HG02610 (cell line): ENCODE results near the gene ST3GAL2.
"Not testable (repeated sequence)": the region's sequence is repeated elsewhere in the genome, so short reads cannot be mapped to it uniquely, and the experiment has no call there.

ENCODE experiments used
- ATAC-seq: cut with Tn5 transposase; IDR thresholded peaks from one replicate; pipeline ENCODE4 v1.9.1; 2021; ENCODE audit warnings: mild to moderate bottlenecking, moderate library complexity; ENCODE audit not compliant: unreplicated experiment

The ST3GAL2 gene

DNA sequence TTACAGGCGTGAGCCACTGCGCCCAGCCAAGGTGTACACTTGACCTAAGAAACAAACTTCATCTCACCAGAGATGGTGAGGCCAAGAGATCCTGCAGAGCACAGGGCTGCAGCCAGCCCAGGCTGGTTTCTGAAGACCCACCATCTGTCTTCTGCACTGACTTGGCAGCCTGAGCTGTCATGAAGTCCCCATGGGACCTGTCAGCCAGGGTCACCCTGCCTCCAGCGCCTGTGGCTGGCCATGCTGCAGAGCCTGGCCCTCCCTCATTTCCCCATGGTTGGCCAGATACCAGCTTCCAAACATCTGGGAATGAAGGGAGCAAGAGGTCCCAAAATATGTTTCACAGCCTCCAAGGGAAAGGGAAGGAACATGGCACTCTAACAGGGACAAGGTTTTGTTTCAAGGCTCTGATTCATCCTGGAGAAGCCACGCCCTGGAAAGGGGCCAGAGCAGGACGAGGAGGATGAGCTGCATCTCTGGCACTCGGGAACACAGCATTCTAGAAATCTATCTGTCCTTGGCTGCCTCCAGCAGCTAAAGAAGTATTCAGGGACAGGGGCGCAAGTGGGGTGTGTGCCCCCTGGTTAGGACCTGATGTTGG is 46.9 kb downstream of the ST3GAL2 start:
- no peak for ATAC-seq

DNA sequence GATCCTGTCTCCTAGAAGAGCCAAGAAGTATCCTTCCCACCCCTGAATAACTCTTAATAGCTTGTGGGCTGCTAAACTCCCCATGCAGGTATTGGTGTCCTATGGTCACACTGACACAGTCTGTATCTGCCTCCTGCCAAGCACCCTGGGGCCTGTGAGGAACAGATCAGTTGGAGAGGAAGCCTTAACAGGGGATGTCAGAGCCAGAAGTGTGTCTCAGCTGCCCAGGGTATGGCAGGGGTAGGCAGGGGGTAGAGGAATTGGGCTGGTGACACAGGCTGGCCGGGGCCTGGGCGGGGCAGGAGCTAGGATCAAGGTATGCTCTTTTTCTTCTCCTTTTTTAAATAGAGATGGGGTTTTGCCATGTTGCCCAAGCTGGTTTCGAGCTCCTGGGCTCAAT is 47.5 kb downstream of the ST3GAL2 start:
- ATAC-seq, result no peak

DNA sequence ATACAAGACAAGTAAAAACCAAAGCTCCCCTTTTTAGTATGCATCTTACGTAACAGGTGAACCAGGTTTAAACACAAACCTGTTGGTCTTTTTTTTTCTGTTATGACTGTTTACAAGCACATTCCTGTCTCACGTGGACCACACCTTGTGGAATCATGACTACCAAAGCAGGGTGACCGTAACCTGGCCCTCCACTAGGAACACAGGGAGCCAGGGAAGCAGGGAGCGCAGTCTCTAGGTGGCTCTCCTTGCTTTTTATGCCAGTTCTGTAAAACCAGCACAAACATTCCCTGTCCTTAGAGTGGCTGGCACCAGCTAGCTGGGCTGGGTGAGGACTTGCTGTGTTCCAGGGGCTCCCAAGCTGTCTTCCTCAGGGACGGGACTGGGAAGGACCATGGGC is 48.1 kb downstream of the ST3GAL2 start:
- no peak for ATAC-seq

DNA sequence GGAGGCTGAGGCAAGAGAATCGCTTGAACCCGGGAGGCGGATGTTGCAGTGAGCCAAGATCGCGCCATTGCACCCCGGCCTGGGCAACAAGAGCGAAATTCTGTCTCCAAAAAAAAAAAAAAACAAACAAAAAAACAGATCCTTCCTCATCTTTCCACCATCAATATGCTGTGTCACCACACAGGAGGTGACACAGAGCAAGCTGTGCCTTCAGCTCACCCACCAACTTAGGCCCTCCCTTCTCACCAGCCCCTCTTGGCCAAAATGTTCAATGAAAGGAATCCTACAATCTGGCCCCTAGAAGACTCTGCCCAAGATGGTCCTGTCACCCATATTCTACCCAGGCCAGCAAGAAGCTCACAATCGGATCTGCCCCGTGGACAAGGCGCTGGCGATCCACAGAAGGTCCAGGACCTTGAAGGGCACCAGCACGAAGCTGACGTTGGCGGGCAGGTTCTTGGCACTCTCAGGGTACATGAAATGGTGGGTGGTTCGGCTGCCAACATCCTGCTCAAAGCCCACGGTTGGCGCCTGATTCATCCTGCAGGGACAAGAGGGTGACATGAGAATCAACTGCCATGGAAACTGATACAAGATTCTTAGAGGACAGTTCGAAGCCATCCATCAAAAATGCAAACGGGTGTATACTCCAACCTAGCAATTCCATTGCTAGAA is 50.8 kb downstream of the ST3GAL2 start:
- no peak for ATAC-seq

DNA sequence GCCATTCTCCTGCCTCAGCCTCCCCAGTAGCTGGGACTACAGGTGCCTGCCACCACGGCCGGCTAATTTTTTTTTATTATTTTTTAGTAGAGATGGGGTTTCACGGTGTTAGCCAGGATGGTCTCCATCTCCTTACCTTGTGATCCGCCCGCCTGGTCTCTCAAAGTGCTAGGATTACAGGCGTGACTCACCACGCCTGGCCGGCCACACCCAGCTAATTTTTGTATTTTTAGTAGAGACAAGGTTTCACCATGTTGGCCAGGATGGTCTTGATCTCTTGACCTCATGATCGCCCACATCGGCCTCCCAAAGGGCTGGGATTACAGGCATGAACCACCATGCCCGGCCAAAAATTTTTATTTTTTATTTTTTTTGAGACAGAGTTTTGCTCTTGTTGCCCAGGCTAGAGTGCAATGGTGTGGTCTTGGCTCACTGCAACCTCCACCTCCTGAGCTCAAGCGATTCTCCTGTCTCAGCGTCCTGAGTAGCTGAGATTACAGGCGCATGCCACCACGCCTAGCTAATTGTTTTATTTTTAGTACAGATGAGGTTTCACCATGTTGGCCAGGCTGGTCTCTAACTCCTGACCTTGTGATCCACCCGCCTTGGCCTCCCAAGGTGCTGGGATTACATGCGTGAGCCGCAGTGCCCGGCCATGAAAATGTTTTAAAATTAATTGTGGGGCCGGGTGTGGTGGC is 52.5 kb downstream of the ST3GAL2 start:
- ATAC-seq, result not testable (repeated sequence)

DNA sequence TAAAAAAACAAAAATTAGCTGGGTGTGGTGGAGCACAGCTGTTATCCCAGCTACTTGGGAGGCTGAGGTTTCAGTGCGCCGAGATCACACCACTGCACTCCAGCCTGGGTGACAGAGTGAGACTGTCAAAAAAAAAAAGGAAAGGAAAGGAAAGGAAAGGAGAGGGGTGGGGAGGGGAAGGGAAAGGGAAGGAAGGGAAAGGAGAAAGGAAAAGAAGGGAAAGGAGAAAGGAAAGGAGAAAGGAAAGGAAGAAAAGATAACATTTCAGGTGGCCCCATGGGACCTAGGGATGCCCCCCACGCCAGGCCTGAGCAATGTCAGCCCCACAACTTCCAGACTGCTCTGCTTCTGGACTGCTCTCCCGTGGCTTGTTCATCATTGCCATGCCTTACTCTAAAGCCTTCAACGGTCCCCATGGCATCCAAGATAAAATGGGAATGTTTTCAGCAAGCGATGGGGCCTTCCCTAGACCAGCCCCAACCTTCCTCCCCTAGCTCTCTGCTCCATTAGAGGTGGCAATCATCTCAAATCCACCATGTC is 55.4 kb downstream of the ST3GAL2 start:
- ATAC-seq, result no peak

DNA sequence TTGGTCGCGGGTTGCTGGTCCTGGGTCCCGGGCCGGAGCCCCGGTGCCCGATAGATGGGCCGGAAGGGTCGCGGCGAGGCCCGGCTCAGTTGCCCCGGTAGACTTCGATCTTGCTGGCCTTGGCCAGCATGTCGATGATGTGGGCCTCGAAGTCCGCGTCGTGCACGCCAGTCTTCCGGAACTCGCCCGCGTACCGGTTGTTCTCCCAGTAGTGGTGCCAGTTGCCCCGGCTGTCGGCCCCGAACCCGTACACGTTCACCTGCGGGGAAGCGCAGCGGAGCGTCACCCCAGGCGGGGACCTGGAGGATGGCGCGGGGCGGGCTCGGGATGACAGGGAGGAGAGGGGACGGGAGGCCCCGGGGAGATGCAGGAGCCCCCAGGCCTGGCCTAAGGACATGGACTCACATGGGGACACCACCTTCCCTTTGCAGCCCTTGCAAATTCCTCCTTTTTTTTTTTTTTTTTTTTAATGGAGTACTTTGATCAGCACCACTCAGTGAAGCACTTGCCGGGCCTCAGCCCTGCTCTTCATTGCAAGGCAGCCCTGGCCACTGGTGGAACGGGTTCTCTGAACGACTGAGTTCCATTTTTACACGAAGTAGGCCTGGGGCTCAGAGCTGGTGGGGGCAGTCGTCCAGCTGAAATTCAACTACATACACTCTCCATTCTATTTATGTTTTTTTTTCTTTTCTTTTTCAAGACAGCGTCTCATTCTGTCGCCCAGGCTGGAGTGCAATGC is 57.1 kb downstream of the ST3GAL2 start:
- ATAC-seq, result no peak

DNA sequence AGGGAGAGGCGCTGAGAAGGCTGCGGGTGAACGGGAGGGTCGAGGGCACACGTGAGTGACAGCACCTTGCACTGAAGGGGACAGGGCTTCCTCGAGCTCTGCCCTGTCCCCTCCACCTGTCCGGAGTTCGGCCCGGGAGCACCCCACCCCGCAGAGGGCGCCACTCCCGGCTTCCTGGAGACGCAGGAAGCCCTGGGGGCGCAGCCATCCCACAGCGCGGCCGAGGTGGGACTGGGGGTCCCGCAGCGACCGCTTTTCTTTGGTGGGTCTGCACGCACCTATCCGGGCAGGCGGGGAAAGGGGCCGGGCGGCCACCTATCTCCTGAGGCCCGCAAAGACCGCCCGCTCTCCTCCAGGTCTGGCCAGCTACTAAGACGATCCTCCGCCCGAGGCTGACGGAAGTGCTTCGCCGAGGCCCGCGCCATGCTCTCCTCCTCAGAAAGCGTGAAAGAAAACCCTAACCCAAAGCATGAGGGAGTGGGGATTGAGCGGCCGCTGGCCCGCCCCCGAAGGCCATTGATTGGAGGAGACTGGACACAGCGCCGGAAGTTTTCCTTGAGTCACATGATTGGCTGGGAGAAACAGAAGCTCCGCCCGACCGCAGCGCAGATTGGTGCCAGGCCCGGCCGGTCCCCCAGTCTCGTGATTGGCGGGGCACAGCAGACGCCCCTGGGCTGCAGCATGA is 57.8 kb downstream of the ST3GAL2 start:
- ATAC-seq, result peak; percentile 90

DNA sequence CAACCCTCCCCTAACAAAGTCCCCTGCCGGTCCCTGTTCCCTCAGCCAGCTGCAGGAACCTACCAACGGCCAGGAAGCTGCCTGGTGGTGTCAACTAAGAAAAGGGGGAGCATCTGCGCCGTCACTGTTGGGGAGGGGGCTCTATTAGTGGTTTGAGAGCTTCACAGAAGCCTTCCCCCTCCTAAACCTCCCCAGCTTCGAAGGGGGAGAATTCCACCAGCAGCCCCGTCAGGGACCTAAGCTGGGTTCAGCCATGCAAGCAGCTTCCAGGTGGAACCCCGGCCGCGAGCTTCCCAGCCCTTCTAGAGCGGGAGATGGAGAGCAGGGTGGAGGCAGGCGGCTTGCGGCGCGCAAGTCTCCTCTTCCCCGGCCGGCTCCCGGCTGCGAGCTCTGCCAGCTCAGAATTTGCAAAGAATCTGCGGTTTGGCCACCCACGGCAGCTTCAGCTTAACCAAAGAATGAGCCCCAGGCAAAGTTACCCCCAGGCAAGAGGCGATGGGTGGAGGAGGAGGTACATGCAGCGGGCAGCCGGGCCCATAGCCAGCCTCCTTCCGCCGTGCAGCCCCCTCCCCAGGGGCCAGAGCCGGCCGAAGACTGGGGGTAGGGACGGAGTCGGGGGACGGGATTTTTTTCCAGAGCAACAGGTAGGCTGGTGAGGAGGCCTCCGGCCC is 58.5 kb downstream of the ST3GAL2 start:
- ATAC-seq, result peak; percentile 11

DNA sequence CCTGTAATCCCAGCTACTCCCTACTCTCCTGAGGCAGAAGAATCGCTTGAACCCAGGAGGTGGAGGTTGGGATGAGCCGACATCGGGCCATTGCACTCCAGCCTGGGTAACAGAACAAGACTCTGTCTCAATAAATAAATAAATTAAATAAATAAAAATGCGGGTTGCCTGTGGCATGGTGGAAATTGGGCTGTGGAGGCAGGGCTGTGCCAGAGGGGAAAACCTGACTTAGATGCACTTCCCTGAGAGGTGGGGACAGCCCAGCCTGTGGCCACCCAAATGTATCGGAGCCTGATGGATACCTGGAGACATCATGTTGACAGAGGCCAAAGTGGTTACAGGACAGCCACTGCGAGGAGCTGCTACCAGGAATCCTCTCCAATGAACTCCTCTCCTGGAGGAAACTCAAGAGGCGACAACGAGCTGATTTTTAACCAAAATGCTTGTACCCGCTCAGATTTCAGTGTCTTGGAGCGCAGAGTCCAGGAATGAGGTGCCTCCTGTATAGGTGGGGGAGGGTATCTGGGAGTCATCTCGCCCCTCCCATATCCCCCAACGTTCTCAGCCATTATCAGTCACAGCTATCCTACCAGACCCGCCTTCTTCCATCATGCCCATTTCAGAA is 59.9 kb downstream of the ST3GAL2 start:
- no peak for ATAC-seq

DNA sequence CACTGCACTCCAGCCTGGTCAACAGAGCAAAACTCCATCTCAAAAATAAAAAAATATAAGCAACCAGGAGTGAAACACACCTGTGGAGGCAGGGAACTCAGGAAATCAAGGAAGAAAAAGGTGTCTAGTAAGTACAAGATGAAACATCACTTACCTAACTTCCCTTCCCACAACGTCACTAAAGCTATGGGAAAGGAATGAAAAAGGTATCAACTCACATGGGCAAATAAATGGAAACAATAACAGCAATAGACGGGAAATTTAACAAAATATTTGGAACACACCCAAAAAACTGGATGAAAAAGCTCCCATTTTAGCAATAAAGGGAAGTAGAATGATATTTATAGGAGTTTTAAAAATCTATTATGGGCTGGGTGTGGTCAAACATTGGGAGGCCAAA is 61.1 kb downstream of the ST3GAL2 start:
- no peak for ATAC-seq

DNA sequence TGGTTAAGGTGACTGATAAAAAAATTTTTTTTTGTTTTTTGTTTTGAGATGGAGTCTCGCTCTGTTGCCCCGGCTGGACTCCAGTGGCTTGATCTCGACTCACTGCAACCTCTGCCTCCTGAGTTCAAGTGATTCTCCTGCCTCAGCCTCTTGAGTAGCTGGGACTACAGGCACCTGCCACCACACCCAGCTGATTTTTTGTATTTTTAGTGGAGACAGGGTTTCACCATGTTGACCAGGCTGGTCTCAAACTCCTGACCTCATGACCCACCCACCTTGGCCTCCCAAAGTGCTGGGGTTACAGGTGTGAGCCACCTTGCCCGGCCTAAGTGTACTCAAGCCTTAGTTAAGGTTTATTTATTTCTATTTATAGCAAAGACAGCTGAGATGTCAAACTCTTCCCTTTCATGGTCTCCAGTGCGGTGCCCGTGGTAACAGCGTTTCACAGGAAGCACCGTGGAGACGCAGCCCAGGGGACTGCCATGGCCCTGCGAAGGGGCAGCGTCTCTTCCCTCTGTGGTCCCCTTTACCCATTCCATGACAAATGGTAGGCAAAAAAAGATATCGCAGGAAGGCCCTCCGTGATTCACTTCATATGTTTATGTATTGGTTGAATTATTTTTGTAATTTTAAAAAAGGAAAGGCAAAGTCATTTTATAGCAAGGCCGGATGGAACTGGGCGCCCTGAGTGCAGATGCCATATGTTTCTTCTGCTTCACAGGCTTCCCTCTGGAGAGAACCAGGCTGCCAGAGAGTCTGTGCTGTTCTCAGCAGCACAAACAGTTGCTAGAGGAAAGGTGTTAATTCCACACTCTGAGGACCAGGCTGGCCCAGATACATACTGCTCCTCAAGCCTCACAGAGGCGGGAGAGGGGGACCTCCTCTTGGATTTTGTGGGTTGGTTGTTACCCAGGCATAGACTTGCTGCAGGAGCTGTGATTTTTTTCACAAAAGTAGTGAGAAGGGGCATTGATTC is 63.0 kb downstream of the ST3GAL2 start:
- no peak for ATAC-seq

DNA sequence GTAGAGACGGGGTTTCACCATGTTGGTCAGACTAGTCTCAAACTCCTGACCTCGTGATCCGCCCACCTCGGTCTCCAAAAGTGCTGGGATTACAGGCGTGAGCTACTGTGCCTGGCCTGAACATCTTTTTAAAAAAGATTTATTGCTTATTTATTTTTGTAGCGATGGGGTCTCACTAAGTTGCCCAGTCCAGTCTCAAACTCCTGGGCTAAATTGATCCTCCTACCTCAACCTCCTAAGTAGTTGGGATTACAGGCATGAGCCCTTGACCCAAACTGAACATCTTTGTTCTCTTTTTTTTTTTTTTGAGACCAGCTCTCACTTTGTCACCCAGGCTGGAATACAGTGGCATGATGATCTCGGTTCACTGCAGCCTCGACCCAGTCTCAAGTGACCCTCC is 64.7 kb downstream of the ST3GAL2 start:
- ATAC-seq, result no peak

DNA sequence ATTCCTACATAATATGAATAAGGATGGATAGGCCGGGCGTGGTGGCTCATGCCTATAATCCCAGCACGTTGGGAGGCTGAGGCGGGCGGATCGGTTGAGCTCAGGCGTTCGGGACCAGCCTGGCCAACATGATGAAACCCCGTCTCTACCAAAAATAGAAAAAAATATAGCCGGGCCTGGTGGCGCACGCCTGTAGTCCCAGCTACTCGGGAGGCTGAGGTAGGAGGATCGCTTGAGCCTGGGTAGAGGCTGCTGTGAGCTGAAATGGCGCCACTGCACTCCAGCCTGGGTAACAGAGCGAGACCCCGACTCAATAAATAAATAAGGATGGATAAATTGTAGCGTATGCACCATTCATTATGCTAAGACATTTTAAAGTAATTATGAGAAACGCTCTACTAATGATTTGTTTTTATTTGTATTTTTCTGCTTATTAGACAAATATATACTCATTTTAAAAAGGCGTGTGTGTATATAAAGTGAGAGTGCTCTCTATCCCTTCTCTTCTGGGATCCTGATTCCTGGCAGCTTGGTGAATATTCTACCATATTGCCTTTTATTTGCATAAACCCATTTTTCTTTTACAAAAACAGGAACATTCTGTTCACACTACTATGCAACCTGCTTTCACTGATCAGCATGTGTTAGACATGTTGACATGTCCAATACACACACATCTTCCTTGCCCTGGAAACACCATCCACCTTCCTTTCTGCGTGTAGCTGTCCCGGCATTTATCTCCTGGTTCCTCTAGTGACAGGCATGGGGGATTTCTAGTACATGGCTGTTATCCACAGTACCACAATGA is 65.8 kb downstream of the ST3GAL2 start:
- ATAC-seq, result no peak

DNA sequence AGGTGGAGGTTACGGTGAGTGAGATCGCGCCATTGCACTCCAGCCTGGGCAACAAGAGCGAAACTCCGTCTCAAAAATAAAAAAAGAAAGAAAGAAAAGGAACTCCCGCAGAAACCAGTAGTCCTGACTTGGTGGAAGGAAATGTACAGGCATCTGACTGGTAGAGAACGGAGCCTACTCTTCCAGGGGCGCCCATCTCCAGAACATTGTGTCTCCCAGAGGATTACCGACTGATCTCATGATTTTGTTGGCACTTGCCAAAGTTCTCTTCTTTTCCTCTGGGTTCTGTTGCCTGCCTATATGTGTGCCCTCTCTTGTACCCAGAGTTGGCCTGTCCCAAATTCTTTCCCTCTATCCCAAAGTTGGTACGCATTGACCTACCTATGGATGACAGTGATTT is 68.0 kb downstream of the ST3GAL2 start:
- no peak for ATAC-seq

DNA sequence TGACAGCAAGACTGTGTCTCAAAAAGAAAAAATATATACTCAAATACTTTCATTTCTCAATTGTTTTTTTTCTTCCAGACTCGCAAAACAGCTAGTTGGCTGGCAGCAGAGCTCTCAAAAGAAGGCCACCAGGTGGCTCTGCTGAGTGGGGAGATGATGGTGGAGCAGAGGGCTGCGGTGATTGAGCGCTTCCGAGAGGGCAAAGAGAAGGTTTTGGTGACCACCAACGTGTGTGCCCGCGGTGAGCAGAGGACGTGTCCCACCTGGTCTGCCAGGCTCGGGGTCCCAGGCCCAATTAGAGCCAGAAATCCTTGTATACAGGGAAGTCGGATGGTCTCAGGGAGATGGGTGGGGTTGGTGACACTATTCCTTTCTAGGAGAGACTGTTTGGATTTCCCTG is 68.8 kb downstream of the ST3GAL2 start:
- not testable (repeated sequence) for ATAC-seq

DNA sequence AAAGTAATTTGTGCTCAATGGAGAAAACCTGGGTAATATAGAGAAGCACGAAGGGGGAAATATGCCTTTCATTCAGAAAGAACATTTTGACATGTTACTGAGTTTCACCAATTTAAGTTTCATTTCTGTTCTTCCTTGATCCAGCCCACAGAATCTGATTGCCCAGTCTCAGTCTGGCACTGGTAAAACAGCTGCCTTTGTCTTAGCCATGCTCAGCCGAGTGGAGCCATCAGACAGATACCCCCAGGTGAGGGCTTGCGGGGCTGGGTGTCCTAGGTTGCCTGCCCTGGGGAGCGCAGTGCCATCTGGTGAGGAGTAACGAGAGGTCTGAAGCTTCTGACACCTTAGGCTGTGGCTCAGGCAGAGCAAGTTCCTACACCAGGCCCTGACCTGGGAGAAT is 74.5 kb downstream of the ST3GAL2 start:
- no peak for ATAC-seq

DNA sequence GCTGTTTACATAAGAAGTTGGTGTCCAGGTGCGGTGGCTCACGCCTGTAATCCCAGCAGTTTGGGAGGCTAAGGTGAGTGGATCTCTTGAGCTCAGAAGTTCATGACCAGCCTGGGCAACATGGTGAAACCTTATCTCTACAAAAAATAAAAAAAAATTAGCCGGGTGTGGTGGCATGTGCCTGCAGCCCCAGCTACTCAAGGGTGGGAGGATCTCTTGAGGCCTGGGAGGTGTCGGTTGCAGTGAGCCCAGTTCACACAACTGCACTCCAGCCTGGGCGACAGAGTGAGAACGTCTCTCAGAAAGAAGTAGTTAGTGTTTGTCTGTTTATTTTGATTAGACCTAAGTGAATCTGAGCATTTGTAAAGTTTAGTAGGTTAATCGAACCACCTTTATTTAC is 79.3 kb downstream of the ST3GAL2 start:
- no peak for ATAC-seq
